HG03520 (cell line): Measurements from ENCODE around the gene HORMAD2.
"Not testable (repeated sequence)": the region's sequence is repeated elsewhere in the genome, so short reads cannot be mapped to it uniquely, and the experiment has no call there.

Experiments used
- ATAC-seq: cut with Tn5 transposase; IDR thresholded peaks from one replicate; pipeline ENCODE4 v1.9.1; 2021; ENCODE audit warnings: mild to moderate bottlenecking, moderate library complexity; ENCODE audit not compliant: unreplicated experiment

Gene HORMAD2

GRCh38 chr22:30187529-30188407, 107.5 kb downstream of the HORMAD2 start:
- no peak for ATAC-seq

DNA sequence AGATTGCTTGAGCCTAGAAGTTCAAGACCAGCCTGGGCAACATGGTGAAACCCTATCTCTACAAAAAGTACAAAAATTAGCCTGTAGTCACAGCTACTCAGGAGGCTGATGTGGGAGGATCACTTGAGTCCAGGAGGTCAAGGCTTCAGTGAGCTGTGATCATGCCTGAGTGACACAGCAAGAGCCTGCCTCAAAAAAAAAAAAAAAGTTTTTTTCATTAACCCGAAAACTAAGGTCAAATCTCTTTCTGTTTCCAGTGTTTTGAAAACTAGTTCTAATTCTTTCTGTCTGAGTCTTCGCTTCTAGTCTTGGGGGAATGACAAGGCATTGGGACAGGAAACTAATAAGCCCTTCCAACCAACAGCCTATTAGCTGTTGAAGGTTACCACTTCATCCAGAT, 108.6 kb downstream of the HORMAD2 start:
- no peak for ATAC-seq

DNA sequence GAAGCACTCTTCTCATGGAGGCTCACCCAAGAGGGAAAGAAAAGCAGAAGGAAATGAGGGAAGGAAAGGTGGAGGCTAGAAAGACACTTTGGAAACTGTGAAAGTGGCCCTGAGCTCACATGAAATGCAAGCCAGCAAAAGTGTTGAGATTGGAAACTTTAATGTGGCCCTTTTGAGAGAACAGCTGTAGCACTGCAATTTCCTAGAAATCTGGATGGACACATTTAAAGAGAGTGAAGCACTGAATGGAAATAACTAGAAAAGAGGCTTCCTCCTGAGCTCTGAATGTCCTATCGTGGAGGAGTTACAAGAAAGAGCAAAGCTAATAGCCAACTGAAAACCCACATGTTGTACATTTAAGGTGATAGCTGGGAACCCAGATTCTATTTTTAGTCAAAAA, 110.3 kb downstream of the HORMAD2 start:
- ATAC-seq, result no peak

- ATAC-seq, result no peak
Measured at GRCh38 chr22:30191040-30191701, 110.9 kb downstream of the HORMAD2 start.

DNA sequence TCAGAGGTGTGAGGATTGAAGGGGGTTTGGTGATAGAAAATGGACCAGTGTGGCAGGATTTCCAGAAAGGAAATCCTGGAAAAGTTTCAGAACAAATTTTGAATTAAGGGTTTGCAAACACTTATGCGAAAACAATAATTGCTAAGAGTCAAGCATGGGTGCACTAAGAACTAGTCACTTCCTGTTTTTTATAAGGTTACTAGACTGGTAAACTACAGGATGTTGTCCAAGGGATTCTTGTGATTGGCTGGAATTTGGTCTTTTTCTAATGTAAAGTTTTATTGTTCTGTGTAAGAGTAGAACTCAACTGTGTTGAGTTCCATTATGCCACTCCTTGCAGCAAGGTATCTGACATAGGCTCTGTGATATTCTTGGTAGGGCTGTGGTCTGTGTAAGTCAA, 112.2 kb downstream of the HORMAD2 start:
- no peak for ATAC-seq

- ATAC-seq, result no peak
Measured at GRCh38 chr22:30193031-30193775, 112.9 kb downstream of the HORMAD2 start.

DNA sequence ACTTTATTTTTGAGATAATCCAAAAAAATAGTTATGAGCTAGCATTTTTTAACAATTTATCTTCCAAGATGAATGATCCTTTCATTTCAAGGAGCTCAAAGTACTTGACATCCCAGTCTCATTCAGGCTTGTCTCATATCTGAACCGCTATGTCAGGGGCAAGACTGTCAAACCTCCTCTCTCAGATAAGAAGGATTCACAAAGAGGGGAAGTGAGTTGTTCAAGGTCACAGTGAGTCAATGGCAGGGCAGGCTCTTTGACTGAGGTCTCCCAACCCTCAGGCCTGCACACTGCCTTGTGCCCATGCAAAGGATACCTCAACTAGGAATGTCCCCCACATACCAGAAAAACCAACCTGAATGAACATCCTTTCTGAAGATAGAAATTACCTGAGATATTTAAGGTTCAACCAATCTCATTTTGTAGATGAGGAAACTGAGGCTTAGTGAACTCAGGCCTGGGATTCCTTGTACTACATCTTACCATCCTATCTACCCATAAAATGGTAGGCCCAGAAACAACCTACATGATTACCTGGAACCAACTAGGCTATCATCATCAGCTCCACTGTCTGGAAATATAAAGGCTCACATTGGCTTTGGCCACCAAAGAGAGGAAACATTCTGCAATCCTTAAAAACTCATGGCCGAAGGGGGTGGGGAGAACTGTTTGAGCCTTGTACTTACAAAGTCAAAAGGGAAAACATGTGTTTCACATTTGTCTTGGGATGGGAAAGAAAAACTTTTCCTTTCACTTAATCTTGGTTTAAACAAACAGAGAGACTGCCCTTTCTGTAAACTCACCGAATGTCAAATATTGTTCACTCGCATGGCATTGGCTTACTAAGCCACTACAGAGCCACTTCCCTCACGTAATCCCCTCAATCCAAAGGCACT, 115.2 kb downstream of the HORMAD2 start:
- ATAC-seq, result no peak

- ATAC-seq, result no peak
Measured at GRCh38 chr22:30196141-30196879, 116.0 kb downstream of the HORMAD2 start.

DNA sequence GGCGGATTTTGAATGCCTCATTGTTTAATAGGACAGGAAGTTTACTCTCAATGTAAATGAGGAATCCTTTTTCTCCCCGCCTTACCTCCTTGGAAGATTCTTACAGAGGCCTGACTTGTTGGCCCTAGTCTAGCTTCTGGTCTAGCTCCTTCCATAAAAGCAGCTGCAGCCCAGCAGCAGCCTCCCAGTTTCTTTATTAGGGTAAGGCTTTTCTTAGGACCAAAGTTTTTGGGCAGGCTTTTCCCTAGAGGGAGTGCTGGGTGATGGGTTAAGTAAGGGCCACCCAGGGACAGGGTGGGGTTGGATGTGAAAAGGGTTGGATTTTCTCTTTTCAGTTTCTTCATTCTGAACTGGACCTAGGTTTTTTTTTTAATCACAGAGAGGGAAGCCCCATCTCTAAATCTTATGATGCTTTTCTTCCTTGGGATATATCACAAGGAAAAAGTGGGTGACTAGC, 116.6 kb downstream of the HORMAD2 start:
- ATAC-seq, result no peak

GRCh38 chr22:30197389-30197788, 117.1 kb downstream of the HORMAD2 start:
- no peak for ATAC-seq

GRCh38 chr22:30198152-30198825, 118.0 kb downstream of the HORMAD2 start:
- ATAC-seq, result no peak

GRCh38 chr22:30198921-30199320, 118.7 kb downstream of the HORMAD2 start:
- ATAC-seq, result no peak

DNA sequence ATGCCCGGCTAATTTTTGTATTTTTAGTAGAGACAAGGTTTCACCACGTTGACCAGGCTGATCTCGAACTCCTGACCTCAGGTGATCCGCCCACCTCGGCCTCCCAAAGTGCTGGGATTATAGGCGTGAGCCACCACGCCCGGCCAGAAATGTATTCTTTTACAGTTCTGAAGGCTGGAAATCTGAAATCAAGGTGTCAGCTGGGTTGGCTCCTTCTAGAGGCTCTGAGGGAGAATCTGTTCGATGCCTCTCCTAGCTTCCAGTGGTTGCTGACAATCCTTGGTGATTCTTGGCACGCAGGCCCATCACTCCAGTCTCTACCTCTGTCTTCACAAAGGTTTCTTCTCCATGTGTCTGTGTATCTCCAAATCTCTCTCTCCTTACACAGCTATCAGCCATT, 120.6 kb downstream of the HORMAD2 start:
- ATAC-seq, result not testable (repeated sequence)

- ATAC-seq, result no peak
Measured at GRCh38 chr22:30201945-30202344, 121.7 kb downstream of the HORMAD2 start.

DNA sequence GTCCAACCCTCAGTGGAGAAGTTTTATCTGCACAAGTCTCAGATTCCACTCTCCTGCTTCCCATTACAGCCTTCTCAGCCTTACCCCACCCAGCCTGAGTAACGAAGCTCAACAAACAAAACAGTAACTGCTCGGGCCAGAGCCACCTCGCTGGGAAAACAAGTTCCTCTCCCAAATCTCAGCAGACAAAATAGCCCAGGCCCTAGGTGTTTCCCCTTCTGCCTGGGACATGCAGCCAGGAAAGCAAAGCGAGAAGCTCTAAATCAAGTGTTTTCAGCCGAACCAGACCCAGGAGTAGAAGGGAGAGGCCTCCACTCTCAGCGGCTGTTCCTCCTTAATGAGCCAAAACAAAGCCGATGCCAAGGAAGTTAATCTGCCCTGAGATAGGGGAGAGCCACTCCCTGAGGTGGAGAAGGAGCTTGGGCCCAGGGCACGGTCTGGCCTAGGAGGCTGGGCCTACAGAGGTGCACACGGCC, 122.3 kb downstream of the HORMAD2 start:
- ATAC-seq, result no peak

GRCh38 chr22:30204015-30204741, 123.9 kb downstream of the HORMAD2 start:
- no peak for ATAC-seq

DNA sequence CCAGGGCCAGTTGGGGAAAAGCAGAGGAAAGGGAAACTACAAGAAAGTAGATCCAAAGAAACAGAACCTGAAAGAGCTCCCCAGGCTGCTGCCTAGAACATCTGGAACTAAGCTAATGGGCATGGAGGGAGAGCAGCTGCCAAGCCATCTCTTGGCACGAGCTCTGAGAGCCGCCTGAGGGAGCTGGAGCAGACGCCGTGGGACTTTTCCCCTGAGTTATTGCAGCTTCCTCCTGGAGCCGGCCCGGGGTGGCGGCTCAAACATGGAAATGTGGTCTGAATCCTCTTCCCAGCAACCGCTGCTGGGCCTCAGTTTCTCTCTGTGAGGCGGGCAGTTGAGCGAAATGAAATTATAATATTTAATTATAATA, 124.5 kb downstream of the HORMAD2 start:
- ATAC-seq, result no peak

DNA sequence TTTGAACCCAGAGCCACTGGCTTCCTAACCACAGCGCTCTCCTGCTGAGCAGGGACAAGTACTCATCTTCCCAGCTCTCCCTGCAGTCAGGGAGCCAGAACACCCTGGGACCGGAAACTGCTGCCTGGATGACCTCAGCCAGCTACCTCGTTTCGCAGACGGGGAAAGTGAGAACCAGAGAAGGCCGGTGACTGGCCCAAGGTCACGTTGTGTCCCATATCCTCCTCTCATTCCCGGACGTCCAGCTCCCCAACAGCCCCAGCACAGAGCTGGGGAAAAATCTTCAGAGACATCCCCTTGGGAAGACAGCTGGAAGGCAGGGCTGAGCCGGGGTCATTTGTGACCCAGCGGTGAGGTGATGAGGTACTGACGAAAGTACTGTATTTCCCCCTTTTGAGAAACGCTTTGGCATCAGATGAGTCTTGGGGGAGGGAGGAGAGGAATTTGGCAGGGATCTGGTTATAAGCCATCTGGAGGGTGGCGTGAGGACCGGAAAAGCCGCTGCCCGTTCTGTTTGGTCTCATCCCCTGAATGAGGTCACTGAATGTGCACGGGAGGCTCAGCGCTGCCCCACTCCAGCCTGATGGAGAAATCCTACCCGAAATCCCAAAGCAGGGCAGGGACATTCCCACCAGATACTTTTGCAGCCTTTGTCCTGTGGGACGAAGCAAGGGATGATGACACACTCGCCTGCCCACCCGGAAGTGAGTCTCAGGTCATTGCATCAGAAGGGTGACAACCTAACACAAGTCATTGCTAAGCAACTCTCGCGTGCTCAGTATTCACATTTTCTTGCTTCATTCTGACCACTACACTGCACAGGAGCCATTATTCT, 125.2 kb downstream of the HORMAD2 start:
- no peak for ATAC-seq
